Activated gamma-delta T cell (primary cell): ENCODE results near the gene HEBP1.
A peak's percentile ranks its signal among the peaks of the same experiment; 100 is the strongest.
"Not testable (repeated sequence)": the region's sequence is repeated elsewhere in the genome, so short reads cannot be mapped to it uniquely, and the experiment has no call there.

Source experiments
- DNase-seq: peaks from one replicate; lab custom pipeline; 2025; lab: John Stamatoyannopoulos, UW
- total RNA-seq, 2 donors: gene quantifications; one replicate each; lab custom pipeline; 2026; lab: John Stamatoyannopoulos, UW

HEBP1 gene
- 1.9 to 2.8 reads per million in 2 donors for total RNA-seq

- DNase-seq = peak; percentile 91
Observed at GRCh38 chr12:12999959-13000615, at the start of gene HEBP1. TSS of gene HEBP1 (minus strand) at chr12:13000265. CDS start at chr12:13000114, 151 bp downstream.

- no peak for DNase-seq
Observed at GRCh38 chr12:13049816-13050215, 49.8 kb upstream of the HEBP1 start.

DNA sequence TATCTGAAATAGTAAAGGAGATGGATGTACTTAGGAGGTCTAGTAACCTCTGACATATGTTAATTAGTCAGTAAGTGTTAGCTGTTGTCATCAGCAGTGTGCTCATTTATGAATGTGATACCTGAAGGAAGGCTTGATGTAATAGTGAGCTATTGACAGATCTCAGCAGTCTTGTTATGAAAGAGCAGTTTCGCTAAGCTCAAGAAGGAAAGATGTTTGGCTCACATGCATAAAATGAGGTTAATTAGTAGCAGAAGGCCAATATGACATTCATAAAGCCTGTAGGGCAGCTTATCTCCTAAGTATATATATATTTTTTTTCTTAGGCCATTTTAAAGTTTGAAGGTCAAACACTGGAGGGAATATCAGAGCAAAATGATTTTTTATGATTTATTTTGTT is 46.9 kb upstream of the HEBP1 start:
- DNase-seq = no peak

GRCh38 chr12:13045816-13046215 is 45.8 kb upstream of the HEBP1 start:
- no peak for DNase-seq

DNA sequence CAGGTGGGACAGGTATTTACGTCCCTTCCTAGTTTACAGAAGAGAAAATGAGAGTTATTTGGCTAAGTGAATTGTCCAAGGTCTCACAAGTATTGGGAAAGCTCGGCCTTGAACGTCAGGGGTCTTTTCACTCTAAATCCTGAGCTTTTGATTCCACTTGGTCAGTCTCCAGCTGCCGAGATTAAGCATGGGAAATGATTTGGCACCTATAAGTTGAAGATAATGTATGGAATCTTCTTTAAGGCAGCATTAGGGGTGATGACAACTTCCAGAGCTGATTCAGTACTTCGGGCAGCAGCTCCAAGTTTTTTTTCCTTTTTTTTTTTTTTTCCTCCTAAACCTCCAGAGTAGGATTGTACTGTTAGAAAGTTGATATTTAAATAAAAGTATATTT is 44.8 kb upstream of the HEBP1 start:
- DNase-seq = no peak

- DNase-seq = peak; percentile 51
Observed at GRCh38 chr12:13044002-13044905, 44.2 kb upstream of the HEBP1 start, which contains the start of gene FAM234B. TSS of gene FAM234B (plus strand) at chr12:13044381. CDS start at chr12:13044404, 23 bp downstream.

- DNase-seq = no peak
Observed at GRCh38 chr12:13042666-13043230, 42.7 kb upstream of the HEBP1 start.

DNA sequence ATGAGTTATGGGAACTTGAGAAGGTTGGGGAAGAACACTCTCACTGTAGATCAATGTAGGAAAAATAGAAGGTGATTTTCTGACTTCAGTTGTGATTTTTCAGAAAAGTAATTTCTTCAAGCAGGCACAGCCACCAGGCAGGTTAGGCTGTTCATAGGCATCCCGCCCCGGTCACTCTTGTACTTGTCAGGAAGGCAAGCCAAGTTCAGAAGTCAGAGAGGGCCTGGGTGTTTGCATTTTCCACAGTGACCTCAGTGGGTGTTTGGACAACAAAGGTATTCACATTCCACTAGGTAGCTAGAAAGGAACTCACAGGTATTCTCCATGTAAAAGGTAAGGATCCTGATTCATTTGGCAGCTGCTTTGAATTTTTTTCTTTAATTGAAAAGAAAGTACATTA is 41.2 kb upstream of the HEBP1 start:
- DNase-seq = no peak

- no peak for DNase-seq
Observed at GRCh38 chr12:13039328-13039956, 39.4 kb upstream of the HEBP1 start.

GRCh38 chr12:13038491-13039161 is 38.6 kb upstream of the HEBP1 start:
- DNase-seq = no peak

DNA sequence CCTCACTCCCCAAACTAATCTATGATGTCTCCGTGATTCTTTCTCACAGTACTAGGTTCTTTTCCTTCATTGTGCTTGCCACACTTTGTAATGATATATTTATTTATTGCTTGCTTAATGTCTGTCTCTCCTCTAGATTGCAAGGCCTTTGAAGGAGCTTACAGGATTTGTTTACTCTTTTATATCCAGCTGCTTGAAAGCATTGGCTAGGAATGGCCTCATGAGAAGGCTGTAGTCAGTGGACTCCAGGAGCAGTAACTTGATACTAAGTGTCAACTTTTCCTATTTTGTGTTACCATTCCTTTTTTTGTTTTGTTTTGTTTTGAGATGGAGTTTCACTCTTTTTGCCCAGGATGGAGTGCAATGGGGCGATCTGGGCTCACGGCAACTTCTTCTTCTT is 36.8 kb upstream of the HEBP1 start:
- DNase-seq = no peak

DNA sequence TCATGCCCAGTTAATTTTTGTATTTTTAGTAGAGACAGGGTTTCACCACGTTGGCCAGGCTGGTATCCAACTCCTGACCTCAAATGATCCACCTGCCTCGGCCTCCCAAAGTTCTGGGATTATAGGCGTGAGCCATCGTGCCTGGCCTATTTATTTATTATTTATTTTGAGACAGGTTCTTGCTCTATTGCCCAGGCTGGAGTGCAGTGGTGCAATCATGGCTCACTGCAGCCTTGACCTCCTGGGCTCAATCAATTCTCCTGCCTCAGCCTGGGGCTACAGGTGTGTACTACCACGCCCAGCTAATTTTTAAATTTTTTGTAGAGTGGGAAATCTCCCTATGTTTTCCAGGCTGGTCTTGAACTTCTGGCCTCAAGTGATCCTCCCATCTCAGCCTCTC is 35.3 kb upstream of the HEBP1 start:
- DNase-seq = not testable (repeated sequence)

DNA sequence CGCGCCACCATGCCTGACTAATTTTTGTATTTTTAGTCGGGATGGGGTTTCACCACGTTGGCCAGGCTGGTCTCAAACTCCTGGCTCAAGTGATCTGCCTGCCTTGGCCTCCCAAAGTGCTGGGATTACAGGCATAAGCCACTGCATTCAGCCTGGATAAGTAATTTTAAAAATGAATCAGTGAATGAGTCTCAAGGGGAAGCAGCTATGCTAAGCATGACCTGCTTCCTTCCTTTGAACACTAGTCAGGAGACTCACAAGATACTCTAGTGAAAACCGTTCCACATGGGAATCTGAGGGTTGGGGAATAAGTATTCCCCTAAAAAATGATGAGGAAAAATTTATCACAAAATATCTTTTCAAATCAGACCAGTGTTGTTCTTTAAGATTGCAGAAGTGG is 33.4 kb upstream of the HEBP1 start:
- DNase-seq = no peak

GRCh38 chr12:13032164-13032563 is 32.1 kb upstream of the HEBP1 start:
- DNase-seq = no peak

GRCh38 chr12:13030541-13031291 is 30.7 kb upstream of the HEBP1 start:
- DNase-seq = no peak

GRCh38 chr12:13028825-13029570 is 28.9 kb upstream of the HEBP1 start:
- no peak for DNase-seq

DNA sequence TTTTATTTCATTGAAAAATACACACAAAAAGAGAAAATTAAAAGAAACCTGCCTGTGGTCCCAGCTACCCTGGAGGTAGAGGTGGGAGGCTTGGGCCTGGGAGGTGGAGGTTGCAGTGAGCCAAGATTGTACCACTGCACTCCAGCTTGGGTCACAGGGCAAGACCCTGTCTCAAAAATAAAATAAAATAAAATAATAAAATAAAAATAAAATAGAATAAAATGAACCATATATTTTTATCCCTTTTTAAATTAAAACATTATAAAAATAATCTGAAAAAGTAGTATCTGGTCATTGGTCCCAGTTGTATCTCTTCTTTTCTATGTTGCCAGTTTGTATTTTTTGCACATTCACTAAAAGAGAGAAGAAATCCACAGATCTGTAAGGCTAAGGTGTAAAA is 27.4 kb upstream of the HEBP1 start:
- no peak for DNase-seq

- no peak for DNase-seq
Observed at GRCh38 chr12:13027032-13027431, 27.0 kb upstream of the HEBP1 start.

DNA sequence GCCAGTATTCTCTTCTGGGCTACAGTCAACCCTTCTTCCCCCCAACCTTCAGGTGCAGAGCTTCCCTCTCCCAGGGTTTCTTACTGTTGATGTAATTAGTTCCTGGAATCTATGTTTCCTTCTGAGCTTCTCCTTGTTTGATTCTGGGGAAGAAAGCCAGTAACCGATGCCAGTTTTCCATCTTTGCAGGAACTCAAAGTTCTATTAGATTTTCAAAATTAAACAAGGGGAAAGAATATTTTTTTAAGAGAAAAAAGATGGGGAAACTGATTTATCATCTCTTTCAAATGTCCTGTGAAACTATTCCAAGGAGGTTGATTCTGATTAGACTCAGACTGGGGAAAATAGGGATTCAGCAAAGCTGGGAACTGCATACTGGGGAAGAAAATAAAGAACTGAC is 26.2 kb upstream of the HEBP1 start:
- DNase-seq = no peak

- DNase-seq = no peak
Observed at GRCh38 chr12:13024531-13024916, 24.5 kb upstream of the HEBP1 start.
